ENCODE data around the gene CEMIP. TPM values are rescaled to one million over a fixed set of nuclear protein-coding genes. Genes with fewer than 3 reads are reported as not detected.

Gene CEMIP
- total RNA-seq, 4 donors from 2014 or later = 3.4 to 9.7 (median 4.9) TPM

DNA sequence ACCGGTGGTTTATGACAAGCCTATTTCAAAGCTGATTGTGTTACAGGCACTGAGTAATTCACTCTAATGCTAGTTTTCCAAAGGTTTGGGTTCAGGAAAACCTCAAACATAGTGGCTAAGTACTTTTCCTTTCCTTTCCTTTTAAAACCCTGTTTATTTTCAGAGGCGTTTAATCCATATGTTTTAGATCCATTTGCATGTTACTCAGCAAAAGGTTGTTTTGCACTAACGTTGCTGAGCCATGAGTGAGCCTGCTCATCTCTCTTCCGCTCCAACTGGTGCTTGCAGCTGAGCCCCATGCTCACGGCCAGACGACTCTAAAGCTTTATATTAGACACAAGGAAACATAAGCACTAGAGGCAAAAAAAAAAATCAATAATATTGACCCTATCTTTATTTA, 9.4 kb downstream of the CEMIP start:
- TF ChIP-seq, protein P1, sequence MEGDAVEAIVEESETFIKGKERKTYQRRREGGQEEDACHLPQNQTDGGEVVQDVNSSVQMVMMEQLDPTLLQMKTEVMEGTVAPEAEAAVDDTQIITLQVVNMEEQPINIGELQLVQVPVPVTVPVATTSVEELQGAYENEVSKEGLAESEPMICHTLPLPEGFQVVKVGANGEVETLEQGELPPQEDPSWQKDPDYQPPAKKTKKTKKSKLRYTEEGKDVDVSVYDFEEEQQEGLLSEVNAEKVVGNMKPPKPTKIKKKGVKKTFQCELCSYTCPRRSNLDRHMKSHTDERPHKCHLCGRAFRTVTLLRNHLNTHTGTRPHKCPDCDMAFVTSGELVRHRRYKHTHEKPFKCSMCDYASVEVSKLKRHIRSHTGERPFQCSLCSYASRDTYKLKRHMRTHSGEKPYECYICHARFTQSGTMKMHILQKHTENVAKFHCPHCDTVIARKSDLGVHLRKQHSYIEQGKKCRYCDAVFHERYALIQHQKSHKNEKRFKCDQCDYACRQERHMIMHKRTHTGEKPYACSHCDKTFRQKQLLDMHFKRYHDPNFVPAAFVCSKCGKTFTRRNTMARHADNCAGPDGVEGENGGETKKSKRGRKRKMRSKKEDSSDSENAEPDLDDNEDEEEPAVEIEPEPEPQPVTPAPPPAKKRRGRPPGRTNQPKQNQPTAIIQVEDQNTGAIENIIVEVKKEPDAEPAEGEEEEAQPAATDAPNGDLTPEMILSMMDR (IDR thresholded peaks at IDR 0.05) = no peak
- TF ChIP-seq POLR2A (IDR thresholded peaks at IDR 0.05) = no peak
- H3K4me3 ChIP-seq (ENCODE audit: low read depth, poor library complexity, severe bottlenecking) = no peak overlapping the region
- 80 to 85% methylated on average over 6 of the region's 6 CpGs for WGBS, 2 donors
- no peak for DNase-seq (ENCODE audit: low spot score in 2 of 2)
- intact Hi-C loops (cut with DNase I; ENCODE audit: low total_unique reads) = loop anchor here (10.0 kb wide), 1 partner anchor 176 kb away; no protein-coding TSS in a partner anchor

DNA sequence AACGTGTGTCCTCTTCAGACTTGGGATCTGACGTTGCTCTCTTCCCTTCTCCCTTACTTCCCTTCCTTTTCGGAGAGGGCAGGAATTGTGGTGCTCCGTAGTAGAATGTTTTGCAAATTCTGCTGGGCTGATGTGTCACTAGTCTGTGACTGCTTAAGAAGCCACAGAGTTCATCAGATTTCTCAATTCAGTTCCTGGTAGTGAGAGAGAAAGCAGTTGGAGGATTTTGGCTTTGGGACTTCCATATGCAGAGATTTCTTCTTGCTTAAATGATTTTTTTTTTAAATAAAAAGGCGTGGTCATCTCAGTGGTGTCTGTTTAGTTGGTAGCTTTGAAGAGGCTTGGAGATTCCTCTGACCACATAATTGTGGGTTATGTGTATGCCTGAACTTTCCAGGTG, 10.1 kb downstream of the CEMIP start:
- TF ChIP-seq, protein P1 (IDR thresholded peaks at IDR 0.05) = no peak
- TF ChIP-seq POLR2A (IDR thresholded peaks at IDR 0.05) = no peak
- 73 to 76% methylated on average over 5 of the region's 5 CpGs for WGBS, 2 donors
- no peak for DNase-seq (ENCODE audit: low spot score in 2 of 2)
- H3K4me3 ChIP-seq (ENCODE audit: low read depth, poor library complexity, severe bottlenecking) = no peak overlapping the region
- intact Hi-C loops (cut with DNase I; ENCODE audit: low total_unique reads) = loop anchor here (10.0 kb wide), 1 partner anchor 176 kb away; no protein-coding TSS in a partner anchor

DNA sequence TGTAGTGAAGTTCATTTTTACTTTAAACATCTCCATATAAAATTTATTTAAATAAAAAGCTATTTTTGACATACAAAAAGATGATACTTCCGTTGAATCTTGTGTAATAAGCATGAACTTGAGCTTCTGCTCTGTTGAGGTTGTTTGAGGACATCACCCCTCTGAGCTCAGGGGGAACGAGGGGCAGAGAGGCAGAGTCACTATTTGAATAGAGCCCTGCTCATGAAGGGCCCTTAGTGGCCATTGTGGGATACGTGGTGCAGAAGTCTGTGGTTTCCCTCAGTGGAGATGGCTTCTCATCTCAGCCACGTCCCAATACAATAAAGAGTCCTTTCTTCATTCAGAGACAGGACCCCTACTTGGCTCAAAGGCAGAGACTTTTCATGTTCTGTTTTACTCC, 10.6 kb downstream of the CEMIP start:
- 75 to 87% methylated on average over 4 of the region's 4 CpGs for WGBS, 2 donors
- DNase-seq (ENCODE audit: low spot score in 2 of 2) = peak in 1 of 2 donors; percentile 40
- H3K4me3 ChIP-seq (ENCODE audit: low read depth, poor library complexity, severe bottlenecking) = no peak overlapping the region
- TF ChIP-seq POLR2A (IDR thresholded peaks at IDR 0.05) = no peak
- TF ChIP-seq, protein P1 (IDR thresholded peaks at IDR 0.05) = no peak
- intact Hi-C loops (cut with DNase I; ENCODE audit: low total_unique reads) = loop anchor here (10.0 kb wide), 1 partner anchor 175 kb away; no protein-coding TSS in a partner anchor

DNA sequence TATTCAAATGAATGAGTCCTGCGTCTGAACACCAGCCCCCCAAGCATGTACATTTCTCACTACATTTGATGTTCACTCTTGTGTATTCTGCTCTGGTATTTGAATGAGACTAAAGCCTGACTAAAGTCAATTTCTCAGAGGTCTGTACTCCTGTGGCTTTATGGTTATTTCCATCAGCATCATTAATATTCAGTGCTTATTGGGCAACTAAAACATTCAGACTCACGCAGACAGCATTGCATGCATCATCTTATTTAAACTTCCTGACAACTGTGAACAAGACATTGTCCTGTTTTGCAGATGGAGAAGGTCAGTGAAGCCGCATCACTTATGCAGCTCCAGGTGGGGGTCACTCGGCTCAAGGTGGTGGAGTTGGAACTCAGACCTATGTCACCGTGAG, 11.1 kb downstream of the CEMIP start:
- intact Hi-C loops (cut with DNase I; ENCODE audit: low total_unique reads) = no loop called here
- peak in 1 of 2 donors; percentile 53 for DNase-seq (ENCODE audit: low spot score in 2 of 2)
- H3K4me3 ChIP-seq (ENCODE audit: low read depth, poor library complexity, severe bottlenecking) = no peak overlapping the region
- TF ChIP-seq, protein P1 (IDR thresholded peaks at IDR 0.05) = no peak
- TF ChIP-seq POLR2A (IDR thresholded peaks at IDR 0.05) = no peak
- WGBS, 2 donors = 92 to 96% methylated on average over 5 of the region's 5 CpGs

DNA sequence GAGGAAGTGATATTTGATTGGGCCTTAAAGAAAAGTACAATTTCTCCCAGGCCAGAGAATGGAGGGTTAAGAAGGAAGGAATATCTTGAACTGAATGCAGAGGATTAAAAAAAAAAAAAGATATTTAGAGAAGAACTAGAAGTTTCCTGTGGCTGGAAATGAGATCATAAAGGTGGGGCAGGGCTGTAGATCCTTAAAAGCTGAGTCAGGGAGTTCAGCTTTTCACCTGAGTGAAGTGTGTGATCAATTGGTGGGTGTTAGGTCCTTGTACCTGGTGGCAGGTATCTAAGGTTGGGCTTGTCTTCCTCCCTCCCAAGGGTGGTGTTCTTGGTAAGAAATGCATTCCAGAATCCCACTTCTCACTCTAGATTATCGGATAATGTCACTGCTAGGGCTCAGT, 11.8 kb downstream of the CEMIP start:
- intact Hi-C loops (cut with DNase I; ENCODE audit: low total_unique reads) = no loop called here
- no peak for TF ChIP-seq POLR2A (IDR thresholded peaks at IDR 0.05)
- TF ChIP-seq, protein P1 (IDR thresholded peaks at IDR 0.05) = no peak
- no peak overlapping the region for H3K4me3 ChIP-seq (ENCODE audit: low read depth, poor library complexity, severe bottlenecking)
- DNase-seq (ENCODE audit: low spot score in 2 of 2) = peak in 1 of 2 donors; percentile 2
- 95% methylated on average over 1 of the region's 1 CpG for WGBS, 2 donors

DNA sequence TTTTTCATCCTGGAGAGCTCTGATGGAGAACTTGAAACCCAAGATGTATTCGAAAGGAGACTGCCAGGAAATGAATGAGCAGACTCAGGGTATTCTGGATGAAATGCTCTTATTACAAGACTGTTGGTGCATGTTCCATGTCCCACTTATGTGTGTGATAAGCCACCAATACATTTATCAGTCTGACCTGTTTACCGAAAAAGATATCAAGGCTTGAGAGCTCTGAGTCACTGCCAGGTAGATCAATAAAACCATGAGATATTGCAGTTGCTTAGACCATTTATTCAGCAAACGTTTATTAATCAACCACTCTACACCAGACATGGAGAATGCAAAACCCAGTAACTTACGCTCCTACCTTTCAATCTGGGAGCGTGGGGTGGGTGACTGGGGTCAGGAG, 17.2 kb downstream of the CEMIP start:
- TF ChIP-seq, protein P1 (IDR thresholded peaks at IDR 0.05) = no peak
- H3K4me3 ChIP-seq (ENCODE audit: low read depth, poor library complexity, severe bottlenecking) = no peak overlapping the region
- DNase-seq (ENCODE audit: low spot score in 2 of 2) = peak in 1 of 2 donors; percentile 14
- 81% methylated on average over 5 of the region's 5 CpGs for WGBS, 2 donors
- intact Hi-C loops (cut with DNase I; ENCODE audit: low total_unique reads) = no loop called here

Data from lower leg skin (tissue), 4 donors.